GM12891 (cell line): Measurements from ENCODE around the gene DDI2.

ENCODE experiments used
- PAX5 ChIP-seq: IDR thresholded peaks from 2 replicates; pipeline ENCODE4 v1.6.1; 2011; ENCODE audit warnings: low read length, moderate library complexity, mild to moderate bottlenecking; ENCODE audit not compliant: insufficient read depth, severe bottlenecking
- POLR2A ChIP-seq: IDR thresholded peaks from 2 replicates; pipeline ENCODE4 v1.6.1; 2011; ENCODE audit warnings: low read depth, low read length, control low read depth
- POLR2AphosphoS5 ChIP-seq: IDR thresholded peaks from 2 replicates; pipeline ENCODE4 v1.6.1; 2011; ENCODE audit warnings: low read depth, low read length, control low read depth
- SPI1 ChIP-seq: IDR thresholded peaks from 2 replicates; pipeline ENCODE4 v1.6.1; 2011; ENCODE audit warnings: low read depth, low read length, control low read depth
- TAF1 ChIP-seq: IDR thresholded peaks from 2 replicates; pipeline ENCODE4 v1.6.1; 2011; ENCODE audit warnings: low read depth, low read length, control low read depth

GRCh38 chr1:15690317-15690716, 73.1 kb downstream of the DDI2 start:
- TF ChIP-seq POLR2A, result no peak
- TF ChIP-seq POLR2AphosphoS5, result no peak
- no peak for TF ChIP-seq TAF1
- no peak for TF ChIP-seq PAX5
- TF ChIP-seq SPI1, result no peak
